ENCODE measurements around the gene FMOD. TPM values are rescaled to one million over a fixed set of nuclear protein-coding genes. Genes with fewer than 3 reads are reported as not detected.

FMOD gene
- total RNA-seq, 4 donors from 2014 or later: 13.3 to 36.6 (median 22.9) TPM

GRCh38 chr1:203295796-203296195 lies 55.1 kb downstream of the FMOD start:
- WGBS: 96% methylated on average over 1 of the region's 1 CpG

DNA sequence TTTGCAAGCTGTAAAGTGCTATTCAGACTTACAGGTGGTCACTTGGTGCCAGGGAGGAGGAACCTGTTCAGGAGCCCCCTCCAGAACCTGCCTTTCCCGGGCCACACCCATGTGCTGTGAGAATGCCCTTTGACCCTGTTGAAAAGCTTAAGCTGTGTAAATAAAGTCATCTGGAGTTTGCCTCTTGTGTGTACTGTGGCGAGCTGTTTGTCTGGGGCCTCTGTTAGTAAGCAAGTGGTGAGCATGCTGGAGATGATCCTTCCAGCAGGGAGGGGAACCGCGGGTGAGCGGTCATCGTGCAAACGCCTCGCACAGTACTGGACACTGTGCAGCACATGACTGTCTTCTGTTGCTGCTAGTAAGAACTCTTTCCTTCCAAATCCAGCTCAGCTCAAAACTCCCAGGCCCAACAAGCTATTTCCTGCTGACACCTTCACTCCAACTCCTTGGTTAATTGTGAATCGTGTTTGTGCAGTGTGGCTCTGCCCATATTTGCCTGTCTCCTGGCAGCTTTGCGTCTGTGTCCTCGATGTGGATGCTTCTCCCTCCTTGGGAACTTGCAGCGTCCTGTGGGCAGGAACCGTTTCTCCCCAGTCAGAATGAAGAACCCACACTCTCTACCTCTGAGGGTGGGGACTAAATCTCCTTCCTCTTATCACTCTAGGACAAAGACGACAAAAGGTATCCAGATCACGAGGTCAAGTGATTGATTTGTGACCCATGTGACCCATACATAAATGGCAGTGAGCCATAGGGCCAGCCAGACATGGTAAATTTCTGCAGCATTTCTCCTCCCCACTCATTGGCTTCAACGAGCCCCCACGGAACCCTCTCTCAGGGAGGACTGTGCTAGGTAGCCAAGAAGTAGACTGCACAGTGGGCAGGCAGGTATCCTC lies 59.5 kb downstream of the FMOD start:
- Histone ChIP-seq H3K4me1 (peaks cover 56% of the 10 kb centered on the region), H3K36me3 (no peaks in the 10 kb centered on the region), H3K27me3 (no peaks in the 10 kb centered on the region), H3K4me3 (no peak overlapping the region), H3K9me3 (no peaks in the 10 kb centered on the region), H3K27ac (peak overlapping the region; percentile 90)
- 73% methylated on average over 17 of the region's 17 CpGs for WGBS
- TF ChIP-seq POLR2AphosphoS5 (IDR thresholded peaks at IDR 0.05): no peak
- TF ChIP-seq POLR2A (IDR thresholded peaks at IDR 0.05): no peak
- no peak for TF ChIP-seq EP300 (IDR thresholded peaks at IDR 0.05)
- TF ChIP-seq, protein P1, sequence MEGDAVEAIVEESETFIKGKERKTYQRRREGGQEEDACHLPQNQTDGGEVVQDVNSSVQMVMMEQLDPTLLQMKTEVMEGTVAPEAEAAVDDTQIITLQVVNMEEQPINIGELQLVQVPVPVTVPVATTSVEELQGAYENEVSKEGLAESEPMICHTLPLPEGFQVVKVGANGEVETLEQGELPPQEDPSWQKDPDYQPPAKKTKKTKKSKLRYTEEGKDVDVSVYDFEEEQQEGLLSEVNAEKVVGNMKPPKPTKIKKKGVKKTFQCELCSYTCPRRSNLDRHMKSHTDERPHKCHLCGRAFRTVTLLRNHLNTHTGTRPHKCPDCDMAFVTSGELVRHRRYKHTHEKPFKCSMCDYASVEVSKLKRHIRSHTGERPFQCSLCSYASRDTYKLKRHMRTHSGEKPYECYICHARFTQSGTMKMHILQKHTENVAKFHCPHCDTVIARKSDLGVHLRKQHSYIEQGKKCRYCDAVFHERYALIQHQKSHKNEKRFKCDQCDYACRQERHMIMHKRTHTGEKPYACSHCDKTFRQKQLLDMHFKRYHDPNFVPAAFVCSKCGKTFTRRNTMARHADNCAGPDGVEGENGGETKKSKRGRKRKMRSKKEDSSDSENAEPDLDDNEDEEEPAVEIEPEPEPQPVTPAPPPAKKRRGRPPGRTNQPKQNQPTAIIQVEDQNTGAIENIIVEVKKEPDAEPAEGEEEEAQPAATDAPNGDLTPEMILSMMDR (IDR thresholded peaks at IDR 0.05): no peak
- DNase-seq (ENCODE audit: low spot score in 2 of 2): no peak

More at GRCh38 chr1:203295796-203296195, 55.1 kb downstream of the FMOD start:
- no peaks in the 10 kb centered on the region for H3K36me3 ChIP-seq
- H3K4me1 ChIP-seq: peaks cover 23% of the 10 kb centered on the region
- no peak overlapping the region for H3K27ac ChIP-seq
- DNase-seq (ENCODE audit: low spot score in 2 of 2): no peak
- no peaks in the 10 kb centered on the region for H3K9me3 ChIP-seq
- no peak for TF ChIP-seq POLR2A (IDR thresholded peaks at IDR 0.05)
- no peak for TF ChIP-seq POLR2AphosphoS5 (IDR thresholded peaks at IDR 0.05)
- TF ChIP-seq, protein P1 (IDR thresholded peaks at IDR 0.05): no peak
- TF ChIP-seq EP300 (IDR thresholded peaks at IDR 0.05): no peak
- no peaks in the 10 kb centered on the region for H3K27me3 ChIP-seq
- no peak overlapping the region for H3K4me3 ChIP-seq

Other genes starting within 250 kb of the FMOD start
- 1 to 10 TPM; 3.4 to 8.2 (median 5.6) TPM for gene ADORA1, start 223.4 kb downstream of the FMOD start, total RNA-seq
- under 1 TPM in 1 of 4 donors, not detected in 3; 0.26 TPM for gene MYBPH, start 175.3 kb downstream of the FMOD start, total RNA-seq
- gene CHI3L1, start 164.4 kb downstream of the FMOD start, total RNA-seq: 100 to 1,000 TPM; 100 to 257 (median 128) TPM
- under 1 TPM in 3 of 4 donors, not detected in 1; 0.23 to 0.68 (median 0.32) TPM for gene CHIT1, start 121.4 kb downstream of the FMOD start, total RNA-seq
- 100 to 1,000 TPM; 160 to 319 (median 193) TPM for gene BTG2, start 45.6 kb downstream of the FMOD start, total RNA-seq
- 10 to 100 TPM in 3 of 4 donors, 1 to 10 TPM in 1; 6.4 to 34.7 (median 18.0) TPM for gene PRELP, start 124.7 kb upstream of the FMOD start, total RNA-seq
- gene OPTC, start 143.0 kb upstream of the FMOD start, total RNA-seq: not detected